Panc1 (cell line): Measurements from ENCODE around the gene UBE2E2. TPM values are rescaled to one million over a fixed set of nuclear protein-coding genes. Genes with fewer than 3 reads are reported as not detected.

Experiments
- ATAC-seq: fragments of 200-7000 bp; cut with Tn5 transposase; 2 replicates; pipeline ENCODE4 v1.9.1; 2020; ENCODE audit warnings: mild to moderate bottlenecking, moderate library complexity
- BruUV-seq: library from RNA; stranded (reverse); fragments of 400-500 nt; replicated peaks from 2 replicates; lab custom pipeline; 2021; lab: Mats Ljungman, UMichigan
- CTCF ChIA-PET: fragments of 300-600 bp; sonication (Branson Sonifier 250); formaldehyde crosslinking; loops from one replicate; lab custom pipeline; 2022; ENCODE audit warnings: antibody characterized with exemption; lab: Charles Lee
- POLR2A ChIA-PET: fragments of 300-600 bp; sonication (Branson Sonifier 250); formaldehyde crosslinking; loops from one replicate; lab custom pipeline; 2022; ENCODE audit warnings: antibody characterized with exemption; lab: Charles Lee
- DNase-seq: peaks from one replicate; pipeline ENCODE4 v3.0.0-alpha.2; 2010; ENCODE audit warnings: low read depth, low spot score
- H3K27ac ChIP-seq: 2 replicates; pipeline ENCODE4 v1.5.1; 2011; ENCODE audit warnings: mild to moderate bottlenecking, low read length, inconsistent platforms
- H3K27me3 ChIP-seq: fragments of 200-500 bp; sonication (Bioruptor generic); 2 replicates; pipeline ENCODE4 v1.6.0; 2014; ENCODE audit warnings: low read length, inconsistent platforms; ENCODE audit not compliant: control insufficient read depth, insufficient read depth
- H3K36me3 ChIP-seq: fragments of 200-500 bp; sonication (Bioruptor generic); 2 replicates; pipeline ENCODE4 v1.5.1; 2014; ENCODE audit warnings: inconsistent platforms, mild to moderate bottlenecking, low read length, moderate library complexity; ENCODE audit not compliant: control insufficient read depth, insufficient read depth
- H3K4me1 ChIP-seq: 2 replicates; pipeline ENCODE4 v1.5.1; 2011; ENCODE audit warnings: inconsistent platforms, mild to moderate bottlenecking, low read length, moderate library complexity; ENCODE audit not compliant: control insufficient read depth, insufficient read depth
- H3K4me3 ChIP-seq, 2 experiments: 2 replicates each; pipeline ENCODE4 v1.5.1; 2011 to 2012; ENCODE audit warnings: low read depth in 2 of 2, low read length in 2 of 2, mild to moderate bottlenecking in 2 of 2, inconsistent platforms in 1 of 2, moderate library complexity in 1 of 2
- H3K9me3 ChIP-seq: fragments of 200-500 bp; sonication (Bioruptor generic); 2 replicates; pipeline ENCODE4 v1.5.1; 2014; ENCODE audit warnings: low read depth, mild to moderate bottlenecking, inconsistent platforms, low read length, moderate library complexity; ENCODE audit not compliant: control insufficient read depth, insufficient read depth
- CTCF ChIP-seq: fragments of 450-650 bp; IDR thresholded peaks from 2 replicates; pipeline ENCODE4 v1.5.1; 2017; ENCODE audit warnings: mild to moderate bottlenecking
- POLR2AphosphoS5 ChIP-seq: IDR thresholded peaks from 2 replicates; pipeline ENCODE4 v1.6.1; 2012; ENCODE audit warnings: mild to moderate bottlenecking, low read depth, low read length, moderate library complexity
- REST ChIP-seq, 2 experiments: IDR thresholded peaks; 2 replicates each; pipeline ENCODE4 v1.6.1; 2011 to 2012; ENCODE audit warnings: low read depth in 2 of 2, control low read depth in 1 of 2, low read length in 1 of 2, mild to moderate bottlenecking in 1 of 2, moderate library complexity in 1 of 2; ENCODE audit not compliant: insufficient read depth in 1 of 2
- SIN3A ChIP-seq: IDR thresholded peaks from 2 replicates; pipeline ENCODE4 v1.6.1; 2012; ENCODE audit warnings: low read depth, mild to moderate bottlenecking, low read length, moderate library complexity, borderline replicate concordance; ENCODE audit not compliant: insufficient read depth
- TCF7L2 ChIP-seq: IDR thresholded peaks from 2 replicates; pipeline ENCODE4 v1.6.1; 2011; ENCODE audit warnings: mild to moderate bottlenecking, low read depth, low read length, inconsistent platforms
- in situ Hi-C: cut with HindIII; loops from 2 replicates; pipeline ENCODE4 v1.10.0; 2016; ENCODE audit warnings: low sequenced_read_pairs, low pct_unique_long_range_greater_than_20kb
- intact Hi-C: fragments of 100-400 bp; cut with micrococcal nuclease; formaldehyde crosslinking; loops from one replicate; pipeline ENCODE4 v1.10.0; 2022; ENCODE audit not compliant: unreplicated experiment
- total RNA-seq: library from RNA; stranded (reverse); gene quantifications from one replicate; pipeline ENCODE4 v1.2.1, GENCODE V29; 2021; ENCODE audit not compliant: unreplicated experiment

Gene UBE2E2
- total RNA-seq, 1 experiment from 2014 or later = 38.2 TPM

GRCh38 chr3:23542079-23542478 is 339.0 kb downstream of the UBE2E2 start:
- POLR2A ChIA-PET = no interaction called here

GRCh38 chr3:23546181-23546580 is 343.1 kb downstream of the UBE2E2 start:
- no peak overlapping the region for H3K27ac ChIP-seq
- no peaks in the 10 kb centered on the region for H3K27me3 ChIP-seq
- DNase-seq (peak; percentile 17), ATAC-seq (no peak)
- no peaks in the 10 kb centered on the region for H3K4me1 ChIP-seq
- POLR2A ChIA-PET = no interaction called here
- in situ Hi-C loops = no loop called here
- no peaks in the 10 kb centered on the region for H3K36me3 ChIP-seq
- TF ChIP-seq TCF7L2 (no peak), POLR2AphosphoS5 (no peak), REST (IDR thresholded peaks at IDR 0.05; ENCODE audit: insufficient read depth in 1 of 2, low read depth in 2 of 2, low read length in 1 of 2) (no peak), CTCF (no peak), SIN3A (no peak)
- no peaks in the 10 kb centered on the region for H3K9me3 ChIP-seq
- intact Hi-C loops = no loop called here
- H3K4me3 ChIP-seq = no peak overlapping the region
- CTCF ChIA-PET = no interaction called here
- no TSS peak for BruUV-seq

More at GRCh38 chr3:23542079-23542478, 339.0 kb downstream of the UBE2E2 start:
- Histone ChIP-seq H3K36me3 (no peaks in the 10 kb centered on the region), H3K9me3 (no peaks in the 10 kb centered on the region), H3K27me3 (no peaks in the 10 kb centered on the region), H3K27ac (no peak overlapping the region), H3K4me1 (no peaks in the 10 kb centered on the region), H3K4me3 (no peak overlapping the region)
- ATAC-seq (no peak), DNase-seq (no peak)
- TF ChIP-seq REST (IDR thresholded peaks at IDR 0.05; ENCODE audit: insufficient read depth in 1 of 2, low read depth in 2 of 2, low read length in 1 of 2) (no peak), TCF7L2 (no peak), POLR2AphosphoS5 (no peak), SIN3A (no peak), CTCF (no peak)
- in situ Hi-C loops (no loop called here), intact Hi-C loops (no loop called here)
- no TSS peak for BruUV-seq
- CTCF ChIA-PET = no interaction called here
